MM.1S (cell line): Measurements from ENCODE around the gene ANKH.

Source experiments
- DNase-seq: peaks from one replicate; pipeline ENCODE4 v3.0.0-alpha.2; 2015
- H2AFZ ChIP-seq: fragments of 300-600 bp; sonication (generic); 2 replicates; pipeline ENCODE4 v1.6.0; 2016; ENCODE audit warnings: antibody characterized with exemption, low read length
- H3F3A ChIP-seq: fragments of 300-600 bp; sonication (generic); 2 replicates; pipeline ENCODE4 v1.6.1; 2016; ENCODE audit warnings: mild to moderate bottlenecking, antibody characterized with exemption, low read length, moderate library complexity, mixed read lengths; ENCODE audit not compliant: insufficient read depth
- H3K27ac ChIP-seq: fragments of 300-600 bp; sonication (generic); 2 replicates; pipeline ENCODE4 v1.5.1; 2016; ENCODE audit warnings: mild to moderate bottlenecking, low read length
- H3K27me3 ChIP-seq: fragments of 300-600 bp; sonication (generic); replicated peaks from 2 replicates; pipeline ENCODE4 v1.6.0; 2016; ENCODE audit warnings: low read length; ENCODE audit not compliant: insufficient read depth
- H3K36me3 ChIP-seq: fragments of 300-600 bp; sonication (generic); replicated peaks from 2 replicates; pipeline ENCODE4 v1.6.1; 2016; ENCODE audit warnings: mild to moderate bottlenecking, low read length, mixed read lengths; ENCODE audit not compliant: insufficient read depth
- H3K4me1 ChIP-seq: fragments of 300-600 bp; sonication (generic); 2 replicates; pipeline ENCODE4 v1.6.1; 2016; ENCODE audit warnings: low read length, mixed read lengths
- H3K4me2 ChIP-seq: fragments of 300-600 bp; sonication (generic); 2 replicates; pipeline ENCODE4 v1.6.0; 2016; ENCODE audit warnings: low read depth, low read length
- H3K4me3 ChIP-seq: fragments of 300-600 bp; sonication (generic); 2 replicates; pipeline ENCODE4 v1.5.1; 2016; ENCODE audit warnings: low read length, mixed read lengths
- H3K79me2 ChIP-seq: fragments of 300-600 bp; sonication (generic); 2 replicates; pipeline ENCODE4 v1.6.1; 2016; ENCODE audit warnings: mixed run types, low read length, mixed read lengths
- H3K9ac ChIP-seq: fragments of 300-600 bp; sonication (generic); 2 replicates; pipeline ENCODE4 v1.6.1; 2016; ENCODE audit warnings: low read length, mixed read lengths
- H3K9me2 ChIP-seq: fragments of 300-600 bp; sonication (generic); replicated peaks from 2 replicates; pipeline ENCODE4 v1.6.1; 2016; ENCODE audit warnings: mild to moderate bottlenecking, low read length, mixed read lengths; ENCODE audit not compliant: insufficient read depth
- H3K9me3 ChIP-seq: fragments of 300-600 bp; sonication (generic); replicated peaks from 2 replicates; pipeline ENCODE4 v1.6.1; 2016; ENCODE audit warnings: mild to moderate bottlenecking, low read length, mixed read lengths; ENCODE audit not compliant: insufficient read depth
- H4K20me1 ChIP-seq: fragments of 300-600 bp; sonication (generic); 2 replicates; pipeline ENCODE4 v1.6.1; 2016; ENCODE audit warnings: mild to moderate bottlenecking, low read length, moderate library complexity, mixed read lengths; ENCODE audit not compliant: insufficient read depth
- CTCF ChIP-seq: fragments of 300-600 bp; sonication (generic); IDR thresholded peaks from 2 replicates; pipeline ENCODE4 v1.5.1; 2016; ENCODE audit warnings: antibody characterized with exemption, low read length, mixed read lengths
- EZH2 ChIP-seq: fragments of 300-600 bp; sonication (generic); optimal IDR thresholded peaks from 2 replicates; pipeline ENCODE3; 2017; ENCODE audit warnings: low read depth, mild to moderate bottlenecking, antibody characterized with exemption, low read length, mixed read lengths
- EZH2phosphoT487 ChIP-seq: fragments of 300-600 bp; sonication (generic); IDR thresholded peaks from 2 replicates; pipeline ENCODE4 v1.6.1; 2018; ENCODE audit warnings: antibody characterized with exemption, low read length

Gene ANKH

GRCh38 chr5:14724633-14725032, 146.9 kb downstream of the ANKH start:
- Histone ChIP-seq H3K79me2 (no peaks in the 10 kb centered on the region), H3K4me3 (no peak overlapping the region), H3K9me3 (no peaks in the 10 kb centered on the region), H3K36me3 (no peaks in the 10 kb centered on the region), H3K27ac (no peak overlapping the region), H3K4me1 (no peaks in the 10 kb centered on the region), H2AFZ (no peak overlapping the region), H3K9ac (no peak overlapping the region), H4K20me1 (no peaks in the 10 kb centered on the region), H3F3A (no peaks in the 10 kb centered on the region), H3K9me2 (no peaks in the 10 kb centered on the region), H3K27me3 (no peaks in the 10 kb centered on the region), H3K4me2 (no peak overlapping the region)
- no peak for DNase-seq
- TF ChIP-seq EZH2 (no peak), CTCF (no peak), EZH2phosphoT487 (no peak)

GRCh38 chr5:14723701-14724132, 147.9 kb downstream of the ANKH start:
- Histone ChIP-seq H3K79me2 (no peaks in the 10 kb centered on the region), H3K9ac (no peak overlapping the region), H3K27ac (no peak overlapping the region), H3K36me3 (no peaks in the 10 kb centered on the region), H3K9me3 (no peaks in the 10 kb centered on the region), H3K27me3 (no peaks in the 10 kb centered on the region), H3F3A (no peaks in the 10 kb centered on the region), H3K4me2 (no peak overlapping the region), H3K4me1 (no peaks in the 10 kb centered on the region), H2AFZ (no peak overlapping the region), H4K20me1 (no peaks in the 10 kb centered on the region), H3K4me3 (no peak overlapping the region), H3K9me2 (no peaks in the 10 kb centered on the region)
- DNase-seq = no peak
- no peak for TF ChIP-seq EZH2phosphoT487
- no peak for TF ChIP-seq EZH2

GRCh38 chr5:14722923-14723322, 148.7 kb downstream of the ANKH start:
- Histone ChIP-seq H3K4me2 (no peak overlapping the region), H3K4me3 (no peak overlapping the region), H3F3A (no peaks in the 10 kb centered on the region), H3K27me3 (no peaks in the 10 kb centered on the region), H3K36me3 (no peaks in the 10 kb centered on the region), H3K4me1 (no peaks in the 10 kb centered on the region), H3K27ac (no peak overlapping the region), H2AFZ (no peak overlapping the region), H4K20me1 (no peaks in the 10 kb centered on the region), H3K9me2 (no peaks in the 10 kb centered on the region), H3K9ac (no peak overlapping the region), H3K79me2 (no peaks in the 10 kb centered on the region), H3K9me3 (no peaks in the 10 kb centered on the region)
- TF ChIP-seq EZH2 (no peak), EZH2phosphoT487 (no peak), CTCF (no peak)
- no peak for DNase-seq

- Histone ChIP-seq H4K20me1 (no peaks in the 10 kb centered on the region), H3K36me3 (no peaks in the 10 kb centered on the region), H3F3A (no peaks in the 10 kb centered on the region), H3K4me1 (no peaks in the 10 kb centered on the region), H3K4me3 (no peak overlapping the region), H3K27me3 (no peaks in the 10 kb centered on the region), H3K9ac (no peak overlapping the region), H3K9me3 (no peaks in the 10 kb centered on the region), H3K27ac (no peak overlapping the region), H3K9me2 (no peaks in the 10 kb centered on the region), H2AFZ (no peak overlapping the region), H3K79me2 (no peaks in the 10 kb centered on the region), H3K4me2 (no peak overlapping the region)
- TF ChIP-seq CTCF (no peak), EZH2phosphoT487 (no peak), EZH2 (no peak)
- DNase-seq = no peak
Measured at GRCh38 chr5:14721990-14722656, 149.5 kb downstream of the ANKH start.
